HepG2 (cell line): Measurements from ENCODE around the gene KANSL3. TPM values are rescaled to one million over a fixed set of nuclear protein-coding genes. Genes with fewer than 3 reads are reported as not detected.
A peak's percentile ranks its signal among the peaks of the same experiment; 100 is the strongest.

Experiments used
- KDM4B ChIP-seq: sonication (generic); formaldehyde crosslinking; IDR thresholded peaks from 2 replicates; pipeline ENCODE4 v1.4.0; 2020; ENCODE audit warnings: missing genetic modification reagents
- KLF9 ChIP-seq: IDR thresholded peaks from 2 replicates; pipeline ENCODE4 v1.6.1; 2016; ENCODE audit warnings: low read depth
- SALL1 ChIP-seq: sonication (generic); formaldehyde crosslinking; IDR thresholded peaks from 2 replicates; pipeline ENCODE4 v1.8.0; 2022; ENCODE audit warnings: mild to moderate bottlenecking, missing genetic modification reagents
- ZFP62 ChIP-seq: sonication (generic); formaldehyde crosslinking; IDR thresholded peaks from 2 replicates; pipeline ENCODE4 v1.4.0; 2020; ENCODE audit warnings: missing genetic modification reagents
- ZNF17 ChIP-seq: sonication (generic); formaldehyde crosslinking; IDR thresholded peaks from 2 replicates; pipeline ENCODE4 v1.5.0; 2020; ENCODE audit warnings: mild to moderate bottlenecking, missing genetic modification reagents
- ZNF570 ChIP-seq: sonication (generic); formaldehyde crosslinking; IDR thresholded peaks from 2 replicates; pipeline ENCODE4 v1.4.0; 2020; ENCODE audit warnings: mild to moderate bottlenecking, missing genetic modification reagents, borderline replicate concordance
- polyA plus RNA-seq, 8 experiments: library from polyadenylated mRNA; depleted of rRNA in 3 of 8; stranded (reverse) in 7 of 8; unstranded in 1 of 8; fragments of >200 nt; fragmentation: Illumina TruSeq in 4 of 8; extraction: Trizol in 4 of 8; gene quantifications; 2 replicates each; pipeline versions ENCODE4 v1.2.1 to v1.2.3, GENCODE V29; 2011 to 2016; ENCODE audit warnings: low read depth in 4 of 8, missing spikeins in 1 of 8, mixed read lengths in 1 of 8; ENCODE audit not compliant: insufficient read depth in 1 of 8
- total RNA-seq, 5 experiments: library from RNA; depleted of rRNA; stranded (reverse); fragments of >200 nt; fragmentation: Illumina TruSeq; extraction: Trizol; gene quantifications; 2 replicates each; pipeline ENCODE4 v1.2.3, GENCODE V29; 2016; ENCODE audit warnings: low read depth in 1 of 5
- TF ChIP-seq, protein P1 (sequence below): sonication (generic); formaldehyde crosslinking; IDR thresholded peaks from 2 replicates; pipeline ENCODE4 v1.4.0; 2020; ENCODE audit warnings: missing genetic modification reagents
- TF ChIP-seq, protein P2 (sequence below): sonication (generic); formaldehyde crosslinking; IDR thresholded peaks from 2 replicates; pipeline ENCODE4 v1.4.0; 2020; ENCODE audit warnings: missing genetic modification reagents, borderline replicate concordance
- TF ChIP-seq, protein P3 (sequence below): sonication (generic); formaldehyde crosslinking; IDR thresholded peaks from 2 replicates; pipeline ENCODE4 v1.5.0; 2020; ENCODE audit warnings: mild to moderate bottlenecking, missing genetic modification reagents
- TF ChIP-seq, protein P4 (sequence below): sonication (generic); formaldehyde crosslinking; IDR thresholded peaks from 2 replicates; pipeline ENCODE4 v1.4.0; 2020; ENCODE audit warnings: missing genetic modification reagents
- TF ChIP-seq, protein P5 (sequence below): fragments of 450-650 bp; IDR thresholded peaks from 2 replicates; pipeline ENCODE4 v1.6.1; 2017

KANSL3 gene
- total and polyA plus RNA-seq, 2 of the 13 experiments (the other 11 are each of a cell fraction or from before 2014, with no cell fraction given): 20.8 to 37.3 TPM

DNA sequence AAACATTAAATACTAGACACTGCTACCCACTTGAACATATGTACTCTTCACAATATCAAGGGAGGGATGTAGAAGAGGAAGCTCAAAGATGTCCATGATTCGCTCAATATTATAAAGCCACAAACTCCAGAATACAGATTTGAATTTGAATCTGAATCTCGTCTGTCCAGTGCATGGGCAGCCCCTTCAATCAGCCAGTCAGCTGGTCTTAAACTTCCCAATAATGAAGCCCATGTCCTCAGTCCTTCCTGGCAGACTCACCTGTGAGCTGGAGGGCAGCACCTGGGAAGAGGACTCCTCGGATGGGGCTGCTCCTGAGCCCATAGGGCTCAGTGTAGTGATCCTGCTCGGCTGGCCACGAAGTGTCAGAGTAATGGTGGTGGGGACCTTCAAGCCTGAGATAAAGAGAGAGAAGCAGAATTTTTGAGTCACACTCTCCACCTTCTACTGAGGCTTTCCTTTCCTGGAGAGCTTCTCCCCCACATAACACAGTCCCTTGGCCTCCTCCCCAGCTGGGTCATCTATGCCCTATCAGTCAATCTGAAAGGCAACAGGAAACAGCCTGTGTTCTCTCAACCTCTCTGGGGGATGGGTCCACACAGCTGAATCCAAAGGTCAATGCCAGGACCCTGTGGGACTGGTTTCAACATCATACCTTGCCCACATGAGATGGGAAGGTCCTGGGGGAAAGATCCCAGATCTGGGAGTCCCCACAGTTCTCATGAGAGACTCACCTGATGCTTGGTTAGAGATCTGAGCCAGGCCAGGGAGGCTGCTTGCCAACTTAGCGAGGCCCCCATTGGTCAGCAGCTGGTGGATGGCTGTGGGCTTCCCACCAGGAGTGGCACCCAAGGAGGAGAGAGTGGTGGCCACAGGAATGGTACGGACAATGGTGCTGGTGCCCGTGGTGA, 36.5 kb downstream of the KANSL3 start (continued):
- no peak for TF ChIP-seq ZNF17 (CRISPR knock-in tag)
- TF ChIP-seq, protein P1, sequence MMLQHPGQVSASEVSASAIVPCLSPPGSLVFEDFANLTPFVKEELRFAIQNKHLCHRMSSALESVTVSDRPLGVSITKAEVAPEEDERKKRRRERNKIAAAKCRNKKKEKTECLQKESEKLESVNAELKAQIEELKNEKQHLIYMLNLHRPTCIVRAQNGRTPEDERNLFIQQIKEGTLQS (CRISPR knock-in tag): peak; percentile 18; the same call in 1 of the 2 replicates
- TF ChIP-seq ZFP62 (CRISPR knock-in tag): no peak
- no peak for TF ChIP-seq ZNF570 (CRISPR knock-in tag)
- TF ChIP-seq KLF9 (CRISPR knock-in tag): peak; percentile 82; the same call in 1 of the 2 replicates
- peak; percentile 98 for TF ChIP-seq SALL1 (CRISPR knock-in tag)
- TF ChIP-seq, protein P2, sequence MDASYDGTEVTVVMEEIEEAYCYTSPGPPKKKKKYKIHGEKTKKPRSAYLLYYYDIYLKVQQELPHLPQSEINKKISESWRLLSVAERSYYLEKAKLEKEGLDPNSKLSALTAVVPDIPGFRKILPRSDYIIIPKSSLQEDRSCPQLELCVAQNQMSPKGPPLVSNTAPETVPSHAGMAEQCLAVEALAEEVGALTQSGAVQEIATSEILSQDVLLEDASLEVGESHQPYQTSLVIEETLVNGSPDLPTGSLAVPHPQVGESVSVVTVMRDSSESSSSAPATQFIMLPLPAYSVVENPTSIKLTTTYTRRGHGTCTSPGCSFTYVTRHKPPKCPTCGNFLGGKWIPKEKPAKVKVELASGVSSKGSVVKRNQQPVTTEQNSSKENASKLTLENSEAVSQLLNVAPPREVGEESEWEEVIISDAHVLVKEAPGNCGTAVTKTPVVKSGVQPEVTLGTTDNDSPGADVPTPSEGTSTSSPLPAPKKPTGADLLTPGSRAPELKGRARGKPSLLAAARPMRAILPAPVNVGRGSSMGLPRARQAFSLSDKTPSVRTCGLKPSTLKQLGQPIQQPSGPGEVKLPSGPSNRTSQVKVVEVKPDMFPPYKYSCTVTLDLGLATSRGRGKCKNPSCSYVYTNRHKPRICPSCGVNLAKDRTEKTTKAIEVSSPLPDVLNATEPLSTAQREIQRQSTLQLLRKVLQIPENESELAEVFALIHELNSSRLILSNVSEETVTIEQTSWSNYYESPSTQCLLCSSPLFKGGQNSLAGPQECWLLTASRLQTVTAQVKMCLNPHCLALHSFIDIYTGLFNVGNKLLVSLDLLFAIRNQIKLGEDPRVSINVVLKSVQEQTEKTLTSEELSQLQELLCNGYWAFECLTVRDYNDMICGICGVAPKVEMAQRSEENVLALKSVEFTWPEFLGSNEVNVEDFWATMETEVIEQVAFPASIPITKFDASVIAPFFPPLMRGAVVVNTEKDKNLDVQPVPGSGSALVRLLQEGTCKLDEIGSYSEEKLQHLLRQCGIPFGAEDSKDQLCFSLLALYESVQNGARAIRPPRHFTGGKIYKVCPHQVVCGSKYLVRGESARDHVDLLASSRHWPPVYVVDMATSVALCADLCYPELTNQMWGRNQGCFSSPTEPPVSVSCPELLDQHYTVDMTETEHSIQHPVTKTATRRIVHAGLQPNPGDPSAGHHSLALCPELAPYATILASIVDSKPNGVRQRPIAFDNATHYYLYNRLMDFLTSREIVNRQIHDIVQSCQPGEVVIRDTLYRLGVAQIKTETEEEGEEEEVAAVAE (CRISPR knock-in tag): no peak; the same call in 1 of the 2 replicates
- no peak for TF ChIP-seq KDM4B (CRISPR knock-in tag)
- TF ChIP-seq, protein P3, sequence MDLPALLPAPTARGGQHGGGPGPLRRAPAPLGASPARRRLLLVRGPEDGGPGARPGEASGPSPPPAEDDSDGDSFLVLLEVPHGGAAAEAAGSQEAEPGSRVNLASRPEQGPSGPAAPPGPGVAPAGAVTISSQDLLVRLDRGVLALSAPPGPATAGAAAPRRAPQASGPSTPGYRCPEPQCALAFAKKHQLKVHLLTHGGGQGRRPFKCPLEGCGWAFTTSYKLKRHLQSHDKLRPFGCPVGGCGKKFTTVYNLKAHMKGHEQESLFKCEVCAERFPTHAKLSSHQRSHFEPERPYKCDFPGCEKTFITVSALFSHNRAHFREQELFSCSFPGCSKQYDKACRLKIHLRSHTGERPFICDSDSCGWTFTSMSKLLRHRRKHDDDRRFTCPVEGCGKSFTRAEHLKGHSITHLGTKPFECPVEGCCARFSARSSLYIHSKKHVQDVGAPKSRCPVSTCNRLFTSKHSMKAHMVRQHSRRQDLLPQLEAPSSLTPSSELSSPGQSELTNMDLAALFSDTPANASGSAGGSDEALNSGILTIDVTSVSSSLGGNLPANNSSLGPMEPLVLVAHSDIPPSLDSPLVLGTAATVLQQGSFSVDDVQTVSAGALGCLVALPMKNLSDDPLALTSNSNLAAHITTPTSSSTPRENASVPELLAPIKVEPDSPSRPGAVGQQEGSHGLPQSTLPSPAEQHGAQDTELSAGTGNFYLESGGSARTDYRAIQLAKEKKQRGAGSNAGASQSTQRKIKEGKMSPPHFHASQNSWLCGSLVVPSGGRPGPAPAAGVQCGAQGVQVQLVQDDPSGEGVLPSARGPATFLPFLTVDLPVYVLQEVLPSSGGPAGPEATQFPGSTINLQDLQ (CRISPR knock-in tag): no peak
- TF ChIP-seq, protein P4, sequence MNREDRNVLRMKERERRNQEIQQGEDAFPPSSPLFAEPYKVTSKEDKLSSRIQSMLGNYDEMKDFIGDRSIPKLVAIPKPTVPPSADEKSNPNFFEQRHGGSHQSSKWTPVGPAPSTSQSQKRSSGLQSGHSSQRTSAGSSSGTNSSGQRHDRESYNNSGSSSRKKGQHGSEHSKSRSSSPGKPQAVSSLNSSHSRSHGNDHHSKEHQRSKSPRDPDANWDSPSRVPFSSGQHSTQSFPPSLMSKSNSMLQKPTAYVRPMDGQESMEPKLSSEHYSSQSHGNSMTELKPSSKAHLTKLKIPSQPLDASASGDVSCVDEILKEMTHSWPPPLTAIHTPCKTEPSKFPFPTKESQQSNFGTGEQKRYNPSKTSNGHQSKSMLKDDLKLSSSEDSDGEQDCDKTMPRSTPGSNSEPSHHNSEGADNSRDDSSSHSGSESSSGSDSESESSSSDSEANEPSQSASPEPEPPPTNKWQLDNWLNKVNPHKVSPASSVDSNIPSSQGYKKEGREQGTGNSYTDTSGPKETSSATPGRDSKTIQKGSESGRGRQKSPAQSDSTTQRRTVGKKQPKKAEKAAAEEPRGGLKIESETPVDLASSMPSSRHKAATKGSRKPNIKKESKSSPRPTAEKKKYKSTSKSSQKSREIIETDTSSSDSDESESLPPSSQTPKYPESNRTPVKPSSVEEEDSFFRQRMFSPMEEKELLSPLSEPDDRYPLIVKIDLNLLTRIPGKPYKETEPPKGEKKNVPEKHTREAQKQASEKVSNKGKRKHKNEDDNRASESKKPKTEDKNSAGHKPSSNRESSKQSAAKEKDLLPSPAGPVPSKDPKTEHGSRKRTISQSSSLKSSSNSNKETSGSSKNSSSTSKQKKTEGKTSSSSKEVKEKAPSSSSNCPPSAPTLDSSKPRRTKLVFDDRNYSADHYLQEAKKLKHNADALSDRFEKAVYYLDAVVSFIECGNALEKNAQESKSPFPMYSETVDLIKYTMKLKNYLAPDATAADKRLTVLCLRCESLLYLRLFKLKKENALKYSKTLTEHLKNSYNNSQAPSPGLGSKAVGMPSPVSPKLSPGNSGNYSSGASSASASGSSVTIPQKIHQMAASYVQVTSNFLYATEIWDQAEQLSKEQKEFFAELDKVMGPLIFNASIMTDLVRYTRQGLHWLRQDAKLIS (CRISPR knock-in tag): no peak
- TF ChIP-seq, protein P5, sequence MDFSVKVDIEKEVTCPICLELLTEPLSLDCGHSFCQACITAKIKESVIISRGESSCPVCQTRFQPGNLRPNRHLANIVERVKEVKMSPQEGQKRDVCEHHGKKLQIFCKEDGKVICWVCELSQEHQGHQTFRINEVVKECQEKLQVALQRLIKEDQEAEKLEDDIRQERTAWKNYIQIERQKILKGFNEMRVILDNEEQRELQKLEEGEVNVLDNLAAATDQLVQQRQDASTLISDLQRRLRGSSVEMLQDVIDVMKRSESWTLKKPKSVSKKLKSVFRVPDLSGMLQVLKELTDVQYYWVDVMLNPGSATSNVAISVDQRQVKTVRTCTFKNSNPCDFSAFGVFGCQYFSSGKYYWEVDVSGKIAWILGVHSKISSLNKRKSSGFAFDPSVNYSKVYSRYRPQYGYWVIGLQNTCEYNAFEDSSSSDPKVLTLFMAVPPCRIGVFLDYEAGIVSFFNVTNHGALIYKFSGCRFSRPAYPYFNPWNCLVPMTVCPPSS: no peak
